NT2/D1 (cell line): ENCODE results near the gene ZNF497.

Experiments
- YY1 ChIP-seq: IDR thresholded peaks from 2 replicates; pipeline ENCODE4 v1.6.1; 2011; ENCODE audit not compliant: insufficient read length, insufficient read depth
- ZNF274 ChIP-seq: IDR thresholded peaks from 2 replicates; pipeline ENCODE4 v1.6.1; 2011; ENCODE audit warnings: mild to moderate bottlenecking, low read depth, low read length

DNA sequence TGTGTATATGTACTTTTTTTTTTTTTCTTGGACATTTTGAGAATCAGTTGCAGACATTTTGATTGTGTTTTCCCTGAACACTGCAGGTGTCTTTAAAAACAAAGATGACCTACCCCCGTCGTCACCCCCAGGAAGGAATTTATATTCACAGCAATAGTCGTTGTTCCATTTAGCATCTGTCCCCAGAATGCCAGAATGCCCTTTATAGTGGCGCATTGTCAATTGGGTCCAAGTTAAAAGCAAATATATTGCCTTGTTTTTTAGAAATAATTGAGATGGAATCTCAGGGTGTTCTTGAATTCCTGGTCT lies 31.1 kb upstream of the ZNF497 start:
- TF ChIP-seq ZNF274 (no peak), YY1 (no peak)
